ENCODE results near the gene NFKB2. TPM values are rescaled to one million over a fixed set of nuclear protein-coding genes. Genes with fewer than 3 reads are reported as not detected.

The NFKB2 gene
- total and polyA plus RNA-seq, 2 experiments from 2014 or later, result 10.8 to 29.8 TPM

DNA sequence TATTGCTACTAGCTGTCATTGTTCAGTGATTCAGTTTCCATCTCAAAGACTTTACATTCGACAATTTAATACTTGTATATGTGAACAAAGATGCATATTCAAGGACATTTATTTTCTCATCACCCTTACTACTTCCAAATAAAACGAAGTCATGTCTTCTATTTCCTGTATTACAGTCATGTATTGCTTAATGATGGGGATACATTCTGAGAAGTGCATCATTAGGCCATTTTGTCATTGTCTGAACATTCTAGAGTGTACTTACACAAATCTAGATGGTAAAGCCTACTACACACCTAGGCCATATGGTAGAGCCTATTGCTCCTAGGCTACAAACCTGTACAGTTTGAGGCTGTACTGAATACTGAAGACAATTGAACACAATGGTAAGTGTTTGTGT lies 49.3 kb downstream of the NFKB2 start:
- H3K9me3 ChIP-seq (ENCODE audit: low read depth), result no peaks in the 10 kb centered on the region
- no peak for DNase-seq (ENCODE audit: low read depth in 1 of 2, low spot score in 1 of 2)
- TF ChIP-seq, protein P1, sequence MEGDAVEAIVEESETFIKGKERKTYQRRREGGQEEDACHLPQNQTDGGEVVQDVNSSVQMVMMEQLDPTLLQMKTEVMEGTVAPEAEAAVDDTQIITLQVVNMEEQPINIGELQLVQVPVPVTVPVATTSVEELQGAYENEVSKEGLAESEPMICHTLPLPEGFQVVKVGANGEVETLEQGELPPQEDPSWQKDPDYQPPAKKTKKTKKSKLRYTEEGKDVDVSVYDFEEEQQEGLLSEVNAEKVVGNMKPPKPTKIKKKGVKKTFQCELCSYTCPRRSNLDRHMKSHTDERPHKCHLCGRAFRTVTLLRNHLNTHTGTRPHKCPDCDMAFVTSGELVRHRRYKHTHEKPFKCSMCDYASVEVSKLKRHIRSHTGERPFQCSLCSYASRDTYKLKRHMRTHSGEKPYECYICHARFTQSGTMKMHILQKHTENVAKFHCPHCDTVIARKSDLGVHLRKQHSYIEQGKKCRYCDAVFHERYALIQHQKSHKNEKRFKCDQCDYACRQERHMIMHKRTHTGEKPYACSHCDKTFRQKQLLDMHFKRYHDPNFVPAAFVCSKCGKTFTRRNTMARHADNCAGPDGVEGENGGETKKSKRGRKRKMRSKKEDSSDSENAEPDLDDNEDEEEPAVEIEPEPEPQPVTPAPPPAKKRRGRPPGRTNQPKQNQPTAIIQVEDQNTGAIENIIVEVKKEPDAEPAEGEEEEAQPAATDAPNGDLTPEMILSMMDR (IDR thresholded peaks at IDR 0.05; ENCODE audit: low read depth, low read length), result no peak
- H3K4me3 ChIP-seq, result no peak overlapping the region
- H3K27ac ChIP-seq, result no peak overlapping the region
- no peaks in the 10 kb centered on the region for H3K36me3 ChIP-seq
- H3K4me1 ChIP-seq (ENCODE audit: low read depth), result peaks cover 4% of the 10 kb centered on the region
- H3K27me3 ChIP-seq, result no peaks in the 10 kb centered on the region

DNA sequence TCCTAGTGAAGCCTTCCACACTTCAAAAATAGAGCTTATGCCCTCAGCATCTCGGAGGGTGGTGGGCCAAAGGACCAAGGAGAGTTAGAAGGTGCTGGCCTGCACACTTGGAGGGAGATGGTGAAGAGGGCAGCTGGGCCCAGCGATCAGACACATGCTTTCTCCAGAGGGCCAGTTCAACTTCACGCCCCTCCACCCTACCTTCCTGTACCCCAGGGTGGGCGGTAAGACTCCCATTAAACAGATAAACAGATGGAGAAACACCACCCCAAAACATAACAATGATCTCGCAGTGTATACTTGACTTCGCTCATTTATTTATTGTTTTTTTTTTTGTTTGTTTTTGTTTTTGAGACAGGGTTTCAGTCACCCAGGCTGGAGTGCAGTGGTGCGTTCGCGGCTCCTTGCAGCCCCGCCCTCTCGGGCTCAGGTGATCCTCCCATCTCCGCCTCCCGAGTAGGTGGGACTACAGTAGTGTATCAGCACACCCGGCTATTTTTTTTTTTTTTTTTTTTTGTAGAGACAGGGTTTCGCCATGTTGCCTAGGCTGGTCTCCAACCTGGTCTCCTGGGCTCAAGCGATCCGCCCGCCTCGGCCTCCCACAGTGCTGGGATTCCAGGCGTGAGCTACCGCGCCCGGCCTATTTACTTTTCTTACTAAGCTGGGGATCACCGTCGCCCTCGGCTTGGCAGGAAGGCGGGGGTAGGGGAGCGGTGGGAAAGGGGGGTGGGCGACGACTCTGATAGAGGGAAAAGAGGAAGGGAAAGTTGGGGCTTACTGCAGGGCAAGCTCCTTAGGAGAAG lies 54.0 kb downstream of the NFKB2 start:
- Histone ChIP-seq H3K9me3 (ENCODE audit: low read depth) (no peaks in the 10 kb centered on the region), H3K27ac (peak overlapping the region; percentile 67), H3K36me3 (no peaks in the 10 kb centered on the region), H3K4me3 (peak overlapping the region; percentile 89), H3K4me1 (ENCODE audit: low read depth) (peaks cover 4% of the 10 kb centered on the region), H3K27me3 (no peaks in the 10 kb centered on the region)
- TF ChIP-seq, protein P1 (IDR thresholded peaks at IDR 0.05; ENCODE audit: low read depth, low read length), result no peak
- DNase-seq (ENCODE audit: low read depth in 1 of 2, low spot score in 1 of 2), result peak; percentile 67 to 77

DNA sequence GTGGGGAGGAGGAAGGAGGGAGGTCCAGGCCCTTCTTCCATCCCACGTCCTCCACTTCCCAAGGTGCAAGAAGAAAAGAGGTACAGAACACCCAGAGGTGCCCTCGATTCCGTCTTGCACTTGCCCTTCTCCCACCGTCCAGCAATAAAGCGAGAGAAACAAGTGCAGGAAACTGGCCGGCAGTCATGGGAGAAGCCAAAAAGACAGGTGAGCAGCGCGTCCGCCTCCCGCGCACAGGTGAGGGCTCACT lies 54.5 kb downstream of the NFKB2 start:
- peak overlapping the region; percentile 67 for H3K27ac ChIP-seq

DNA sequence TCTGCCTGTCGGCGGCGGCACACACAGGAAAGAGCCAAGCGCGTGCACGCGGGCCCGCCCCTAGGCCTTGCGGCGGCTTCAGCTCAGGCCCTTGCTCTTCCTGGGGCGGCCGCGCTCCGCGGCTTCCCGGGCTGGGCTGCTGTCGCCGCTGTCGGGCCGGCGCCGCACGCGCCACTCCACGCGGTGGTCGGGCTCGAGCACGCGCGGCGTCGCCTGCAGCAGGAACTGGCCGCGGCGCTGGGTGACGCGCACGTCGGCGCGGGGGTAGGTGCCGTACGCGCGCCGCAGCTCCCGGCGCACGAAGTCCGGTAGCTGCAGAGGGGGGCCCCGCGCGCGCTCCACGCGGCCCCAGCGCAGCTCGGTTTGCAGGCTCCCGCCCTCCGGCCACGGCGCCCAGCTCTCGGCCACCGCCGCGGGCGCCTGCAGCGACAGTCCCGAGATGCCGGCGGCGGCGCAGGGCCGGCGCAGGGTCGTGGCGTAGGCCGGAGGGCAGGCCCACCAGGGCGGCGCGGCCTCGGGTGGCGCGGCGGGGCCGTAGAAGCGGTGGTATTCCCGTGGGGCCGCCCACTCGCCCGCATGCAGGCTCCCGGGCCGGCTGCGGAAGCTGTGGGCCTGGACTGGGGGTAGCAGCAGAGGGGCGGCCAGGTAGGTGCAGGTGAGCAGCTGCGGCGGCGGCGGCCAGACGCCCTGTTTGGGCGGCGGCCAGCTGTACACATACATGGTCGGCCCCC lies 55.0 kb downstream of the NFKB2 start:
- H3K27ac ChIP-seq, result peak overlapping the region; percentile 67
- DNase-seq (ENCODE audit: low read depth in 1 of 2, low spot score in 1 of 2), result peak; percentile 84 to 85

More for the DNA sequence above, 54.5 kb downstream of the NFKB2 start:
- TF ChIP-seq, protein P1 (IDR thresholded peaks at IDR 0.05; ENCODE audit: low read depth, low read length), result no peak
- Histone ChIP-seq H3K4me1 (ENCODE audit: low read depth) (peaks cover 4% of the 10 kb centered on the region), H3K9me3 (ENCODE audit: low read depth) (no peaks in the 10 kb centered on the region), H3K36me3 (no peaks in the 10 kb centered on the region), H3K27me3 (no peaks in the 10 kb centered on the region), H3K4me3 (peak overlapping the region; percentile 89)
- peak in 1 of 2 donors; percentile 20 for DNase-seq (ENCODE audit: low read depth in 1 of 2, low spot score in 1 of 2)

DNA sequence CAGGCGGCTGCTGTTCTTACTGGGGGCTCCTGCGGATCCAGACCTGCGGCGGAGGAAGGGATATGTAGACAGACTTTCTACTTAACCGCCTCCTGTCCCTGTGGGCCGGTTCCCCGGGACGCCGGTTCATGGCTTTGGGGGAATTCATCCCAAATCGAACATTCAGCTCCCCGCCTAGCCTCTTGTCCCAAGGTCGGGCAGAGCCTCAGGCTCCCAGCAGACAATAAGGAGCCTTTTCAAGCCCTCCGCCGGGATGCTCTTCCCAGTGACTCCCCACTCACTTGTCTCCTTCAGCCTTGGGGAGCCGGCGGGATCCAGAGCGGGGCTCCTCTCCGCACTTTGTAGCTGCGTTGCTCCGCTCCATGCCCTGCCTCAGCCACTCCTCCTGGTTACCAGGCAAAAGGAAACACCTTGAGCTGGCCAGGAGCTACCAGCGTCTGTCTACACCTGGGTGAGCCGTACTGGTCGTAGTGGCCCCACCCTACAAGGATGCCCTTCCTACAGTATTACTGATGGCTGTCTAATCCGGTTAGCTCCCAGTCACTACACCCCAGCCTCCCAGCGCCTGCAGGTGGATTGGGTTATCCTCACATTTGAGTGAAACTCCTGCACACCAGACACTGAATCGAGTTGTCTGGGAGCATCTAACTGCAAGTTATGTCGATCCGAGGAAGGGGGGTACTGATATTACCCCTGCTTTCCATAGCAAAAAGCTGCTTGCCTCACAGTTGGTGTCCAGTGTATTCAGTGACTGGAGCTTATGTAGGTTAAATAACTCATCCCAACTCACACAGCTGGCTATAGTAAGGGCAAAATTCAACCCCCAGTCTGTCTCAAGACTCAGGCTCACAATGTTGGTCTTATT lies 55.8 kb downstream of the NFKB2 start, which contains the start of gene C10orf95:
C10orf95 (minus strand) TSS at position 439 of the 865 bp plus-strand sequence. CDS start 450 bp downstream, outside the sequence.
- TF ChIP-seq, protein P1 (IDR thresholded peaks at IDR 0.05; ENCODE audit: low read depth, low read length), result no peak
- Histone ChIP-seq H3K36me3 (no peaks in the 10 kb centered on the region), H3K27ac (peak within 1 kb of the TSS; percentile 67), H3K4me3 (peak within 1 kb of the TSS; percentile 89), H3K27me3 (no peaks in the 10 kb centered on the region), H3K9me3 (ENCODE audit: low read depth) (no peaks in the 10 kb centered on the region), H3K4me1 (ENCODE audit: low read depth) (peaks cover 4% of the 10 kb centered on the region)
- DNase-seq (ENCODE audit: low read depth in 1 of 2, low spot score in 1 of 2), result no peak

More for the DNA sequence above, 55.0 kb downstream of the NFKB2 start:
- Histone ChIP-seq H3K36me3 (no peaks in the 10 kb centered on the region), H3K27me3 (no peaks in the 10 kb centered on the region), H3K4me3 (peak overlapping the region; percentile 89), H3K4me1 (ENCODE audit: low read depth) (peaks cover 4% of the 10 kb centered on the region), H3K9me3 (ENCODE audit: low read depth) (no peaks in the 10 kb centered on the region)
- TF ChIP-seq, protein P1 (IDR thresholded peaks at IDR 0.05; ENCODE audit: low read depth, low read length), result no peak
